Loucy (cell line): ENCODE measurements around the gene ARCN1.

Experiments
- H2AFZ ChIP-seq: fragments of 200-600 bp; sonication (generic); 2 replicates; pipeline ENCODE4 v1.6.0; 2016; ENCODE audit warnings: antibody characterized with exemption, mild to moderate bottlenecking, low read length, moderate library complexity
- H3F3A ChIP-seq: fragments of 200-600 bp; 2 replicates; pipeline ENCODE4 v1.6.0; 2016; ENCODE audit warnings: antibody characterized with exemption, low read depth, mild to moderate bottlenecking
- H3K27me3 ChIP-seq: fragments of 200-600 bp; sonication (generic); 2 replicates; pipeline ENCODE4 v1.6.1; 2014; ENCODE audit warnings: low read length, mild to moderate bottlenecking; ENCODE audit not compliant: insufficient read depth, poor library complexity, severe bottlenecking
- H3K36me3 ChIP-seq: fragments of 200-600 bp; sonication (generic); 2 replicates; pipeline ENCODE4 v1.6.1; 2016; ENCODE audit warnings: low read length; ENCODE audit not compliant: insufficient read depth
- H3K4me1 ChIP-seq: fragments of 200-600 bp; sonication (generic); 2 replicates; pipeline ENCODE4 v1.5.1; 2014; ENCODE audit warnings: low read length, mild to moderate bottlenecking; ENCODE audit not compliant: insufficient read depth, poor library complexity, severe bottlenecking
- H3K4me2 ChIP-seq: fragments of 200-600 bp; sonication (generic); 2 replicates; pipeline ENCODE4 v1.6.0; 2014; ENCODE audit warnings: antibody characterized with exemption, low read length, low read depth, mild to moderate bottlenecking; ENCODE audit not compliant: poor library complexity, severe bottlenecking
- H3K4me3 ChIP-seq: fragments of 200-600 bp; sonication (generic); 2 replicates; pipeline ENCODE4 v1.5.1; 2014; ENCODE audit warnings: low read length, mild to moderate bottlenecking, mixed read lengths; ENCODE audit not compliant: poor library complexity, severe bottlenecking
- H3K79me2 ChIP-seq: fragments of 200-600 bp; sonication (generic); 2 replicates; pipeline ENCODE4 v1.6.1; 2014; ENCODE audit warnings: low read length; ENCODE audit not compliant: insufficient read depth
- H3K9ac ChIP-seq: fragments of 200-600 bp; sonication (generic); 2 replicates; pipeline ENCODE4 v1.6.0; 2014; ENCODE audit warnings: mild to moderate bottlenecking, low read depth, low read length, moderate library complexity; ENCODE audit not compliant: poor library complexity, severe bottlenecking
- H3K9me2 ChIP-seq: fragments of 200-600 bp; sonication (generic); replicated peaks from 2 replicates; pipeline ENCODE4 v1.6.1; 2016; ENCODE audit warnings: low read depth, low read length, mixed read lengths
- H3K9me3 ChIP-seq: fragments of 200-600 bp; sonication (generic); 2 replicates; pipeline ENCODE4 v1.6.1; 2014; ENCODE audit warnings: mild to moderate bottlenecking, antibody characterized with exemption, low read length, low read depth; ENCODE audit not compliant: insufficient read depth
- H4K20me1 ChIP-seq: fragments of 200-600 bp; sonication (generic); 2 replicates; pipeline ENCODE4 v1.6.0; 2014; ENCODE audit warnings: antibody characterized with exemption, low read length, mild to moderate bottlenecking; ENCODE audit not compliant: insufficient read depth, poor library complexity, severe bottlenecking
- EZH2phosphoT487 ChIP-seq: fragments of 200-600 bp; IDR thresholded peaks from 2 replicates; pipeline ENCODE4 v1.6.1; 2018; ENCODE audit warnings: antibody characterized with exemption, mild to moderate bottlenecking, moderate library complexity, borderline replicate concordance
- TF ChIP-seq, protein P1 (sequence below): fragments of 200-600 bp; sonication (generic); conservative IDR thresholded peaks from 2 replicates; pipeline ENCODE4 v1.5.1; 2014; ENCODE audit warnings: mild to moderate bottlenecking, antibody characterized with exemption, low read length

Gene ARCN1

DNA sequence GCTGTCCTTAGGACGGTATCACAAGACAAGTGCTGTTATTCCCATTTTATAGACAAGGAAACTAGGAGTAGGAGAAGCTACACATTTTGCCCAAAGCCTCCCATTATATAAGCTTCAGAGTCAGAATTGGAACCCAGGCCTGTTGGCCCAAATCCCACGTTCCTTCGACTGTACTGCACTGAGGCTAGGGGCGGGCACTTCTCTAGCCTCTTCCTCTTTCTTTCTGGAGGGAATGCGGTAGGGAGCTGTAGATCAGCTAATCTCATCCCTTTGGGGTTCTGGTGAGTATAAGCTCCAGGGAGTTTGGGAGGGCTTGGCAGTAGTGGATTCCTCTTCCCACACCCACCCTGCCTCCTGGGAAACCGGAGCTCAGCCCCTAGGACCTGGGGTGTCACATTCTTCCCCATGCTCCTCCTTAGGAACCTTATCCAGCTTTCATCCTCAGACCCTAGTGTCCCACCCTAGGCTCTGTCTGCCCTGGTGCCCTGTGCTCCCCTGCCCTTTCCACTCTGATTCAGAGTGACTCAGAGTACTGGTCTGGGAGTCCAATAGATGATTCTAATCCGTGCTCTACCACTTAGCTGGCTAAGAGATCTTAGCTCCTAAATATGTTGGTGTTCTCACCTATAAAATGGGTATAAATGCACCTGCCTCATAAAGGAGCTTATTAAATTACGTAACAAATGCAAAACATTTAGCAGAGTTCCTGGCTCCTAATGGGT, 64.5 kb downstream of the ARCN1 start:
- Histone ChIP-seq H2AFZ (no peak overlapping the region), H3K36me3 (no peaks in the 10 kb centered on the region), H3K9me2 (no peaks in the 10 kb centered on the region), H3K4me2 (no peak overlapping the region), H4K20me1 (no peaks in the 10 kb centered on the region), H3F3A (no peaks in the 10 kb centered on the region), H3K9ac (no peak overlapping the region), H3K4me3 (no peak overlapping the region), H3K27me3 (no peaks in the 10 kb centered on the region), H3K4me1 (no peaks in the 10 kb centered on the region), H3K9me3 (no peaks in the 10 kb centered on the region), H3K79me2 (no peaks in the 10 kb centered on the region)
- TF ChIP-seq, protein P1, sequence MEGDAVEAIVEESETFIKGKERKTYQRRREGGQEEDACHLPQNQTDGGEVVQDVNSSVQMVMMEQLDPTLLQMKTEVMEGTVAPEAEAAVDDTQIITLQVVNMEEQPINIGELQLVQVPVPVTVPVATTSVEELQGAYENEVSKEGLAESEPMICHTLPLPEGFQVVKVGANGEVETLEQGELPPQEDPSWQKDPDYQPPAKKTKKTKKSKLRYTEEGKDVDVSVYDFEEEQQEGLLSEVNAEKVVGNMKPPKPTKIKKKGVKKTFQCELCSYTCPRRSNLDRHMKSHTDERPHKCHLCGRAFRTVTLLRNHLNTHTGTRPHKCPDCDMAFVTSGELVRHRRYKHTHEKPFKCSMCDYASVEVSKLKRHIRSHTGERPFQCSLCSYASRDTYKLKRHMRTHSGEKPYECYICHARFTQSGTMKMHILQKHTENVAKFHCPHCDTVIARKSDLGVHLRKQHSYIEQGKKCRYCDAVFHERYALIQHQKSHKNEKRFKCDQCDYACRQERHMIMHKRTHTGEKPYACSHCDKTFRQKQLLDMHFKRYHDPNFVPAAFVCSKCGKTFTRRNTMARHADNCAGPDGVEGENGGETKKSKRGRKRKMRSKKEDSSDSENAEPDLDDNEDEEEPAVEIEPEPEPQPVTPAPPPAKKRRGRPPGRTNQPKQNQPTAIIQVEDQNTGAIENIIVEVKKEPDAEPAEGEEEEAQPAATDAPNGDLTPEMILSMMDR = no peak
- no peak for TF ChIP-seq EZH2phosphoT487

DNA sequence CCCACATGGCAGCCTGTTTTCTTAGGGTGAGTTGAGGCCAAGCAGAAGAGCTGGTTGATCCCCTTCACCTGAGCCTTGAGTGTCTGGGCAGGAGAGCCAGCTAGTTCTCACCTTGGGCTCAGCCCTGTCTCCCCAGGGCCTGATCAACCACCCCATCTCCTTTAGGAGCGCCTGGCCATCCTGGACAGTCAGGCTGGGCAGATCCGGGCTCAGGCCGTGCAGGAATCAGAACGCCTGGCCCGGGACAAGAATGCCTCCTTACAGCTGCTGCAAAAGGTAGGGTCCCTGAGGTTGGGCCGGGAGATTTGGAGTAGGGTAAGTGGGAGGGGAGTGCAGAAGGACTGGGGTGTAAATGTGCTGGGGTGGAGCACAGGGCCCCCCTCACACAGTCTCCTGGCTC, 66.5 kb downstream of the ARCN1 start:
- Histone ChIP-seq H3K79me2 (no peaks in the 10 kb centered on the region), H3K27me3 (no peaks in the 10 kb centered on the region), H3K36me3 (no peaks in the 10 kb centered on the region), H3K9me2 (no peaks in the 10 kb centered on the region), H4K20me1 (no peaks in the 10 kb centered on the region), H3F3A (no peaks in the 10 kb centered on the region), H2AFZ (no peak overlapping the region), H3K4me1 (no peaks in the 10 kb centered on the region), H3K4me3 (no peak overlapping the region), H3K4me2 (no peak overlapping the region), H3K9me3 (no peaks in the 10 kb centered on the region), H3K9ac (no peak overlapping the region)
- TF ChIP-seq, protein P1 = no peak
- no peak for TF ChIP-seq EZH2phosphoT487

GRCh38 chr11:118639899-118640298, 67.7 kb downstream of the ARCN1 start:
- no peaks in the 10 kb centered on the region for H3F3A ChIP-seq
- H3K9ac ChIP-seq = no peak overlapping the region
- no peaks in the 10 kb centered on the region for H3K9me3 ChIP-seq
- no peak for TF ChIP-seq EZH2phosphoT487
- TF ChIP-seq, protein P1 = no peak
- H3K4me3 ChIP-seq = no peak overlapping the region
- no peaks in the 10 kb centered on the region for H3K27me3 ChIP-seq
- H3K79me2 ChIP-seq = no peaks in the 10 kb centered on the region
- no peak overlapping the region for H3K4me2 ChIP-seq
- H4K20me1 ChIP-seq = no peaks in the 10 kb centered on the region
- no peaks in the 10 kb centered on the region for H3K9me2 ChIP-seq
- H3K4me1 ChIP-seq = no peaks in the 10 kb centered on the region
- no peak overlapping the region for H2AFZ ChIP-seq
- no peaks in the 10 kb centered on the region for H3K36me3 ChIP-seq
